DND-41 (cell line): ENCODE data around the gene GPC6.

ENCODE experiments used
- CTCF ChIP-seq: IDR thresholded peaks from 2 replicates; pipeline ENCODE4 v1.5.1; 2012; ENCODE audit warnings: borderline replicate concordance, low read length, moderate library complexity, mild to moderate bottlenecking; ENCODE audit not compliant: poor library complexity, severe bottlenecking; ENCODE audit errors: extremely low read depth
- EZH2 ChIP-seq: IDR thresholded peaks from 3 replicates; pipeline ENCODE4 v1.6.1; 2012; ENCODE audit warnings: borderline replicate concordance, low read depth, mild to moderate bottlenecking, moderate library complexity, low read length, inconsistent platforms; ENCODE audit not compliant: severe bottlenecking

GRCh38 chr13:93899981-93900380 is 673.4 kb downstream of the GPC6 start:
- no peak for TF ChIP-seq CTCF
- no peak for TF ChIP-seq EZH2
